Thyroid gland (tissue), 4 donors: ENCODE measurements around the gene CYP2C9. TPM values are rescaled to one million over a fixed set of nuclear protein-coding genes. Genes with fewer than 3 reads are reported as not detected.
"Not testable (repeated sequence)": the region's sequence is repeated elsewhere in the genome, so short reads cannot be mapped to it uniquely, and the experiment has no call there.

Source experiments
- DNase-seq, 2 donors: peaks; one replicate each; pipeline ENCODE4 v3.0.0-alpha.2; 2019
- H3K27ac ChIP-seq, 3 donors: fragments of 200-600 bp; sonication (generic); 1 replicate in 2 of 3; 2 replicates in 1 of 3; pipeline ENCODE4 v1.5.1; 2016 to 2019; ENCODE audit warnings: mild to moderate bottlenecking in 1 of 3, moderate library complexity in 1 of 3
- H3K27me3 ChIP-seq: fragments of 200-600 bp; sonication (generic); one replicate; pipeline ENCODE4 v1.5.1; 2019
- H3K36me3 ChIP-seq, 2 donors: fragments of 200-600 bp; sonication (generic); one replicate each; pipeline ENCODE4 v1.5.1; 2016 to 2019
- H3K4me1 ChIP-seq, 2 donors: fragments of 200-600 bp; sonication (generic); one replicate each; pipeline ENCODE4 v1.5.1; 2017 to 2019
- H3K4me3 ChIP-seq, 3 donors: fragments of 200-600 bp; sonication (generic); replicated peaks in 1 of 3; 1 replicate in 2 of 3; 2 replicates in 1 of 3; pipeline ENCODE4 v1.5.1; 2016; ENCODE audit warnings: mild to moderate bottlenecking in 1 of 3
- H3K9me3 ChIP-seq: fragments of 200-600 bp; sonication (generic); one replicate; pipeline ENCODE4 v1.5.1; 2017
- CTCF ChIP-seq, 6 experiments: fragments of 200-600 bp in 3 of 6; fragments of 450-650 bp in 3 of 6; sonication (generic) in 3 of 6; IDR thresholded peaks; one replicate each; pipeline ENCODE4 v1.5.1; 2016 to 2019; ENCODE audit warnings: antibody characterized with exemption in 6 of 6, mild to moderate bottlenecking in 2 of 6, inconsistent platforms in 1 of 6, moderate library complexity in 1 of 6
- POLR2A ChIP-seq, 2 donors: fragments of 450-650 bp; IDR thresholded peaks; one replicate each; pipeline ENCODE4 v1.6.1; 2017; ENCODE audit warnings: antibody characterized with exemption in 2 of 2, mild to moderate bottlenecking in 2 of 2, moderate library complexity in 1 of 2
- WGBS, 2 donors: methylation state at CpG; one replicate each; pipeline ENCODE4 v1.1.5; 2017; 5-methylcytosine and 5-hydroxymethylcytosine counted together
- intact Hi-C: fragments of 100-400 bp; cut with DNase I; formaldehyde crosslinking; loops from one replicate; pipeline ENCODE4 v1.15.1; 2023
- total RNA-seq, 4 donors: library from RNA; depleted of rRNA; stranded (reverse); fragments of >200 nt; gene quantifications; one replicate each; pipeline ENCODE4 v1.2.3, GENCODE V29; 2016

CYP2C9 gene
- not detected for total RNA-seq

DNA sequence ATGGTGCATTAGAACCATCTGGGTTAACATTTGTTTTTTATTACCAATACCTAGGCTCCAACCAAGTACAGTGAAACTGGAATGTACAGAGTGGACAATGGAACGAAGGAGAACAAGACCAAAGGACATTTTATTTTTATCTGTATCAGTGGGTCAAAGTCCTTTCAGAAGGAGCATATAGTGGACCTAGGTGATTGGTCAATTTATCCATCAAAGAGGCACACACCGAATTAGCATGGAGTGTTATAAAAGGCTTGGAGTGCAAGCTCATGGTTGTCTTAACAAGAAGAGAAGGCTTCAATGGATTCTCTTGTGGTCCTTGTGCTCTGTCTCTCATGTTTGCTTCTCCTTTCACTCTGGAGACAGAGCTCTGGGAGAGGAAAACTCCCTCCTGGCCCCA is at the start of gene CYP2C9:
Gene CYP2C9 (plus strand): TSS at position 276 of the 400 bp plus-strand sequence. CDS start 25 bp downstream, at position 301.
- TF ChIP-seq POLR2A (IDR thresholded peaks at IDR 0.05) (no peak), CTCF (IDR thresholded peaks at IDR 0.05) (no peak)
- no peaks in the 10 kb centered on the region for H3K9me3 ChIP-seq
- no peaks in the 10 kb centered on the region for H3K4me1 ChIP-seq
- WGBS, 2 donors, result 77 to 92% methylated on average over 2 of the region's 2 CpGs
- no peaks in the 10 kb centered on the region for H3K27me3 ChIP-seq
- intact Hi-C loops, result no loop called here
- no peaks in the 10 kb centered on the region for H3K36me3 ChIP-seq
- no peak within 1 kb of the TSS for H3K4me3 ChIP-seq
- no peak within 1 kb of the TSS for H3K27ac ChIP-seq
- DNase-seq, result no peak

GRCh38 chr10:94889123-94889522 is 49.3 kb upstream of the CYP2C9 start:
- intact Hi-C loops, result no loop called here
- Histone ChIP-seq H3K27me3 (no peaks in the 10 kb centered on the region), H3K9me3 (no peaks in the 10 kb centered on the region), H3K27ac (no peak overlapping the region), H3K4me3 (no peak overlapping the region), H3K36me3 (no peaks in the 10 kb centered on the region), H3K4me1 (no peaks in the 10 kb centered on the region)
- 81 to 84% methylated on average over 3 of the region's 3 CpGs for WGBS, 2 donors
- TF ChIP-seq CTCF (IDR thresholded peaks at IDR 0.05) (no peak), POLR2A (IDR thresholded peaks at IDR 0.05) (no peak)
- DNase-seq, result no peak

GRCh38 chr10:94890264-94891022 is 48.0 kb upstream of the CYP2C9 start:
- TF ChIP-seq CTCF (IDR thresholded peaks at IDR 0.05) (no peak), POLR2A (IDR thresholded peaks at IDR 0.05) (no peak)
- DNase-seq, result no peak
- H3K4me3 ChIP-seq, result no peak overlapping the region
- WGBS, 2 donors, result 84 to 93% methylated on average over 4 of the region's 4 CpGs
- no peaks in the 10 kb centered on the region for H3K4me1 ChIP-seq
- no peaks in the 10 kb centered on the region for H3K36me3 ChIP-seq
- no peaks in the 10 kb centered on the region for H3K9me3 ChIP-seq
- H3K27me3 ChIP-seq, result no peaks in the 10 kb centered on the region
- H3K27ac ChIP-seq, result no peak overlapping the region
- intact Hi-C loops, result no loop called here

GRCh38 chr10:94898414-94898813 is 40.0 kb upstream of the CYP2C9 start:
- H3K4me3 ChIP-seq, H3K27me3 ChIP-seq, DNase-seq, H3K9me3 ChIP-seq, H3K4me1 ChIP-seq, H3K27ac ChIP-seq, intact Hi-C loops, H3K36me3 ChIP-seq: not testable (repeated sequence)
- 86 to 88% methylated on average over 6 to 7 of the region's 7 CpGs for WGBS, 2 donors

DNA sequence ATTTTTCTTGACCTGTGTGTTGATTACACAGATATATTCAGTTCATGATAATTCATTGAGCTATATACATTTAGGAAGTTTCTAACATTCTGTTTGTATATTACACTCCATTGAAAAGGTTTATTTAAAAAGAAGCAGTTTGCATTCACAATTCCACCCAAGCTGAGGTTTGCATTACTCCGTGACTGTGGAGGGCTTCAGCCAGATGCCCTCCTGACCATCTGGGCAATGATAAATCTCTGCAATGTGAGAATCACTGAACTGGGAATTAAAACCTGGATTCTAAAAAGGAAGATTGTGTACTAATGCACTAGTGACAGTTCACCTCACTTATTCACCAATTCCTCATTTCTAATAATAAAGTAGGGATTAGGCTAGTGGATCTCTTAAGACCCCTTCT is 36.4 kb upstream of the CYP2C9 start:
- Histone ChIP-seq H3K4me3 (no peak overlapping the region), H3K27me3 (no peaks in the 10 kb centered on the region), H3K36me3 (no peaks in the 10 kb centered on the region), H3K4me1 (no peaks in the 10 kb centered on the region), H3K9me3 (no peaks in the 10 kb centered on the region), H3K27ac (no peak overlapping the region)
- TF ChIP-seq CTCF (IDR thresholded peaks at IDR 0.05), result no peak
- TF ChIP-seq POLR2A (IDR thresholded peaks at IDR 0.05), result no peak
- DNase-seq, result no peak
- intact Hi-C loops, result no loop called here
- 87 to 89% methylated on average over 1 of the region's 1 CpG for WGBS, 2 donors
